Hepatocyte (in vitro differentiated cells): ENCODE measurements around the gene HBB. TPM values are rescaled to one million over a fixed set of nuclear protein-coding genes. Genes with fewer than 3 reads are reported as not detected.

Source experiments
- DNase-seq: peaks from one replicate; pipeline ENCODE4 v3.0.0-alpha.2; 2016; ENCODE audit warnings: low spot score
- H2AFZ ChIP-seq: fragments of 200-600 bp; sonication (generic); 2 replicates; pipeline ENCODE4 v1.6.0; 2016; ENCODE audit warnings: antibody characterized with exemption, mild to moderate bottlenecking
- H3K27ac ChIP-seq: fragments of 200-600 bp; sonication (generic); 2 replicates; pipeline ENCODE4 v1.5.1; 2016; ENCODE audit warnings: mild to moderate bottlenecking
- H3K27me3 ChIP-seq: fragments of 200-600 bp; sonication (generic); 2 replicates; pipeline ENCODE4 v1.6.1; 2016
- H3K36me3 ChIP-seq: fragments of 200-600 bp; sonication (generic); replicated peaks from 2 replicates; pipeline ENCODE4 v1.5.1; 2016; ENCODE audit warnings: low read depth; ENCODE audit not compliant: insufficient read depth
- H3K4me1 ChIP-seq: fragments of 200-600 bp; sonication (generic); 2 replicates; pipeline ENCODE4 v1.5.1; 2016; ENCODE audit warnings: mild to moderate bottlenecking, moderate library complexity; ENCODE audit not compliant: insufficient read depth
- H3K4me2 ChIP-seq: fragments of 200-600 bp; sonication (generic); 2 replicates; pipeline ENCODE4 v1.6.0; 2016
- H3K4me3 ChIP-seq: fragments of 200-600 bp; sonication (generic); 2 replicates; pipeline ENCODE4 v1.5.1; 2016; ENCODE audit warnings: mild to moderate bottlenecking
- H3K79me2 ChIP-seq: fragments of 200-600 bp; sonication (generic); 2 replicates; pipeline ENCODE4 v1.6.0; 2017; ENCODE audit warnings: mild to moderate bottlenecking
- H3K9me2 ChIP-seq: fragments of 200-600 bp; sonication (generic); replicated peaks from 2 replicates; pipeline ENCODE4 v1.6.0; 2017; ENCODE audit warnings: mild to moderate bottlenecking; ENCODE audit not compliant: insufficient read depth
- H3K9me3 ChIP-seq: fragments of 200-600 bp; sonication (generic); 2 replicates; pipeline ENCODE4 v1.5.1; 2016; ENCODE audit warnings: low read depth, mild to moderate bottlenecking
- H4K20me1 ChIP-seq: fragments of 200-600 bp; sonication (generic); 2 replicates; pipeline ENCODE4 v1.6.0; 2016; ENCODE audit warnings: mild to moderate bottlenecking; ENCODE audit not compliant: insufficient read depth, poor library complexity, severe bottlenecking
- EZH2 ChIP-seq: fragments of 200-600 bp; sonication (generic); IDR thresholded peaks from 2 replicates; pipeline ENCODE4 v1.6.1; 2016; ENCODE audit warnings: antibody characterized with exemption, mild to moderate bottlenecking, borderline replicate concordance
- EZH2phosphoT487 ChIP-seq: fragments of 200-600 bp; sonication (generic); IDR thresholded peaks from one replicate; pipeline ENCODE4 v1.6.1; 2018; ENCODE audit warnings: antibody characterized with exemption, mild to moderate bottlenecking, low read depth, moderate library complexity; ENCODE audit not compliant: unreplicated experiment, severe bottlenecking
- WGBS: methylation state at CpG from one replicate; pipeline ENCODE4 v1.1.6; 2016; ENCODE audit warnings: low lambda C conversion rate; ENCODE audit errors: missing lambda C conversion rate; 5-methylcytosine and 5-hydroxymethylcytosine counted together
- polyA plus RNA-seq: library from polyadenylated mRNA; unstranded; fragments of >200 nt; fragmentation: Nextera tagmentation; extraction: Ambion mirVana; gene quantifications from 2 replicates; pipeline ENCODE4 v1.2.1, GENCODE V29; 2016
- total RNA-seq: library from RNA; depleted of rRNA; stranded (reverse); fragments of >200 nt; gene quantifications from 2 replicates; pipeline ENCODE4 v1.2.3, GENCODE V29; 2014
- TF ChIP-seq, protein P1 (sequence below): fragments of 200-600 bp; sonication (generic); IDR thresholded peaks from 2 replicates; pipeline ENCODE4 v1.5.1; 2016; ENCODE audit warnings: antibody characterized with exemption, mild to moderate bottlenecking; ENCODE audit not compliant: poor library complexity

The HBB gene
- total and polyA plus RNA-seq, 2 experiments from 2014 or later = not detected

DNA sequence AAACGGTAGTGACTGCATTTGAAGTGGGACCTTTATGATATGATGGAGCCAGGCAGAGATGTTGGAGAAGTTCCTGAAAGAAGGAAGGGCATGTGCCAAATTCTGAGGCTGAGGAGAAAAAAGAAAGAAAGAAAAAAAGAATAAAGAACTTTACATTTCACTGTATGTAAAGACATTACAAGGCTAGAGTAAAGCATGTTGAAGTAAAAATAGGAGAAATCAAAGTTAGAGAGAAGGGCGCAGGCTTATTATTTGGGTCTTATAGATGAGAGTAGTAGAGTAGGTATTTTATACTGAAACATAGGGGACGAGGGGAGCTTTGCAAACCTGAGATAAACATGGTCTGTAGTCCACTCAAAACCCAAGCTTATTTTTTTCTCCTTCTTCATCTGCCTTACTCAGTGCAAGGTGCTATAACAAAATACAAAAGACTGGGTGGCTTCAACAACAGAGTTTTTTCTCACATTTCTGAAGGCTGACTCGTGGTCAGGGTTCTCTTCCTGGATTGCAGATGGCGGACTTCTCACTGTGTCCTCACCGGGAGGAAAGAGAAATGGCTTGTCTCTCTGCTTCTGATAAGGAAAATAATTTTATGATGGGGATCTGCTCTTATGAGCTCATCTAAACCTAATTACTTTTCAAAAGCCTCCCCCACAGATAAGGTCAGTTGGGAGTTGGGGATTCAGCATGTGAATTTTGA, 20.1 kb upstream of the HBB start:
- no peak overlapping the region for H3K27ac ChIP-seq
- DNase-seq = no peak
- no peak overlapping the region for H2AFZ ChIP-seq
- H3K36me3 ChIP-seq = no peaks in the 10 kb centered on the region
- no peaks in the 10 kb centered on the region for H3K9me3 ChIP-seq
- WGBS = 78% methylated on average over 6 of the region's 6 CpGs
- no peaks in the 10 kb centered on the region for H3K9me2 ChIP-seq
- no peaks in the 10 kb centered on the region for H3K79me2 ChIP-seq
- H3K4me3 ChIP-seq = no peak overlapping the region
- no peaks in the 10 kb centered on the region for H3K27me3 ChIP-seq
- H3K4me1 ChIP-seq = no peaks in the 10 kb centered on the region
- H3K4me2 ChIP-seq = no peak overlapping the region
- no peaks in the 10 kb centered on the region for H4K20me1 ChIP-seq
- no peak for TF ChIP-seq EZH2phosphoT487
- TF ChIP-seq, protein P1, sequence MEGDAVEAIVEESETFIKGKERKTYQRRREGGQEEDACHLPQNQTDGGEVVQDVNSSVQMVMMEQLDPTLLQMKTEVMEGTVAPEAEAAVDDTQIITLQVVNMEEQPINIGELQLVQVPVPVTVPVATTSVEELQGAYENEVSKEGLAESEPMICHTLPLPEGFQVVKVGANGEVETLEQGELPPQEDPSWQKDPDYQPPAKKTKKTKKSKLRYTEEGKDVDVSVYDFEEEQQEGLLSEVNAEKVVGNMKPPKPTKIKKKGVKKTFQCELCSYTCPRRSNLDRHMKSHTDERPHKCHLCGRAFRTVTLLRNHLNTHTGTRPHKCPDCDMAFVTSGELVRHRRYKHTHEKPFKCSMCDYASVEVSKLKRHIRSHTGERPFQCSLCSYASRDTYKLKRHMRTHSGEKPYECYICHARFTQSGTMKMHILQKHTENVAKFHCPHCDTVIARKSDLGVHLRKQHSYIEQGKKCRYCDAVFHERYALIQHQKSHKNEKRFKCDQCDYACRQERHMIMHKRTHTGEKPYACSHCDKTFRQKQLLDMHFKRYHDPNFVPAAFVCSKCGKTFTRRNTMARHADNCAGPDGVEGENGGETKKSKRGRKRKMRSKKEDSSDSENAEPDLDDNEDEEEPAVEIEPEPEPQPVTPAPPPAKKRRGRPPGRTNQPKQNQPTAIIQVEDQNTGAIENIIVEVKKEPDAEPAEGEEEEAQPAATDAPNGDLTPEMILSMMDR = no peak
- TF ChIP-seq EZH2 = no peak

DNA sequence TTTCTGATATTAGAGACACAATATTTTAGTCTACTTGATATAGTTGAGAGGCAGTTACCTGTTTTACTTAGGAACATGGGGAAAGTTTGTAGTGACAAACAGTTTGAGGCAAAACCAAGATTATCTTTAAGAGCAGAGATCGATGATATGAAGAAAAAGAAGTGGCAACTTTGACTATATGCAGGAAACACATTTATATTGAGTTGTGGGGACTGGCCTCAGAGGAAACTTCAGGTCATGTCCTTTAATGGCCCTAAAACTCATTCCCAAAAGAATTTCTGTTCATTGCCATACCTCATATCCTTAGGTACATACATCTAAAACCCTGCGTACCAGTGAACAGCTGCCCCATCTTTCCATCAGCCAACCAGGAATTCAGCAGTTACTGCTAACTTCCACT, 18.3 kb upstream of the HBB start:
- DNase-seq = no peak
- TF ChIP-seq EZH2phosphoT487 = no peak
- TF ChIP-seq EZH2 = no peak
- TF ChIP-seq, protein P1 = no peak
- H3K4me3 ChIP-seq = no peak overlapping the region
- H4K20me1 ChIP-seq = no peaks in the 10 kb centered on the region
- no peaks in the 10 kb centered on the region for H3K4me1 ChIP-seq
- no peak overlapping the region for H3K4me2 ChIP-seq
- no peaks in the 10 kb centered on the region for H3K27me3 ChIP-seq
- no peaks in the 10 kb centered on the region for H3K36me3 ChIP-seq
- H3K9me3 ChIP-seq = no peaks in the 10 kb centered on the region
- H3K79me2 ChIP-seq = no peaks in the 10 kb centered on the region
- H2AFZ ChIP-seq = no peak overlapping the region
- 95% methylated on average over 2 of the region's 2 CpGs for WGBS
- H3K27ac ChIP-seq = no peak overlapping the region
- H3K9me2 ChIP-seq = no peaks in the 10 kb centered on the region

DNA sequence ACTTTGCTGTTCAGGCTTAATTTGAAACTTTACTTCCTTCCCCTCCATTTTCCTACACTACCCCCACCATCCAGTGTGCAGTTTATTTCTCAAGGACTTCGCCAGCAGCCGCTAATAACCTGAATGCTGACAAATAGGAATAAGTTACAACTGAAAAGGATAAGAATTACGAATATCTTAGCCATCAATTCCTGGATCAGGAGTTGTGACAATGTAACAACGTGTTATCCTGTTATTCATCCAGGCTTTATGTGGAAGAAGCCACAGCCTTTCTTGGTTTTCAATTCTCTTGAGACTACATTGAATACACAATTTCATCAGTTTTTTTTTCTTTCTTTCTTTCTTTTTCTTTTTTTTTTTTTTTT, 16.9 kb upstream of the HBB start:
- WGBS = 89% methylated on average over 4 of the region's 4 CpGs
- TF ChIP-seq EZH2phosphoT487 = no peak
- no peak for TF ChIP-seq EZH2
- TF ChIP-seq, protein P1 = no peak
- Histone ChIP-seq H3K4me2 (no peak overlapping the region), H3K79me2 (no peaks in the 10 kb centered on the region), H3K9me3 (no peaks in the 10 kb centered on the region), H3K27ac (no peak overlapping the region), H3K27me3 (no peaks in the 10 kb centered on the region), H2AFZ (no peak overlapping the region), H3K4me1 (no peaks in the 10 kb centered on the region), H4K20me1 (no peaks in the 10 kb centered on the region), H3K4me3 (no peak overlapping the region), H3K9me2 (no peaks in the 10 kb centered on the region), H3K36me3 (no peaks in the 10 kb centered on the region)
- no peak for DNase-seq
